Esophagus squamous epithelium (tissue), 5 donors: ENCODE results near the gene HIRIP3. TPM values are rescaled to one million over a fixed set of nuclear protein-coding genes. Genes with fewer than 3 reads are reported as not detected.
A peak's percentile ranks its signal among the peaks of the same experiment; 100 is the strongest.
"Not testable (repeated sequence)": the region's sequence is repeated elsewhere in the genome, so short reads cannot be mapped to it uniquely, and the experiment has no call there.

Source experiments
- DNase-seq: peaks from one replicate; lab custom pipeline; 2025; lab: John Stamatoyannopoulos, UW
- H3K27ac ChIP-seq, 4 donors: fragments of 200-600 bp; sonication (generic); one replicate each; pipeline ENCODE4 v1.5.1; 2016 to 2019; ENCODE audit warnings: mild to moderate bottlenecking in 1 of 4
- H3K27me3 ChIP-seq, 4 donors: fragments of 200-600 bp; sonication (generic); 1 replicate in 3 of 4; 2 replicates in 1 of 4; pipeline versions ENCODE4 v1.5.1 to v1.6.0; 2017 to 2021; ENCODE audit warnings: antibody characterized with exemption in 1 of 4
- H3K36me3 ChIP-seq, 3 donors: fragments of 200-600 bp; sonication (generic); one replicate each; pipeline ENCODE4 v1.5.1; 2016 to 2019
- H3K4me1 ChIP-seq, 3 donors: fragments of 200-600 bp; sonication (generic); one replicate each; pipeline ENCODE4 v1.5.1; 2017 to 2019
- H3K4me3 ChIP-seq, 4 donors: fragments of 200-600 bp; sonication (generic); 1 replicate in 3 of 4; 2 replicates in 1 of 4; pipeline ENCODE4 v1.5.1; 2016 to 2019; ENCODE audit warnings: mild to moderate bottlenecking in 2 of 4, moderate library complexity in 1 of 4
- H3K9me3 ChIP-seq, 3 donors: fragments of 200-600 bp; sonication (generic); one replicate each; pipeline ENCODE4 v1.5.1; 2016 to 2019
- POLR2A ChIP-seq, 4 donors: fragments of 450-650 bp; IDR thresholded peaks; one replicate each; pipeline ENCODE4 v1.6.1; 2017; ENCODE audit warnings: antibody characterized with exemption in 4 of 4, mild to moderate bottlenecking in 4 of 4, moderate library complexity in 3 of 4
- WGBS, 2 donors: methylation state at CpG; one replicate each; pipeline ENCODE4 v1.1.5; 2018; 5-methylcytosine and 5-hydroxymethylcytosine counted together
- intact Hi-C: fragments of 100-400 bp; cut with DNase I; formaldehyde crosslinking; loops from one replicate; pipeline ENCODE4 v1.15.0; 2022
- total RNA-seq, 4 donors: library from RNA; depleted of rRNA; stranded (reverse); fragments of >200 nt; gene quantifications; one replicate each; pipeline ENCODE4 v1.1.0, GENCODE V29; 2016
- TF ChIP-seq, protein P1 (sequence below), 6 experiments: fragments of 450-650 bp in 4 of 6; fragments of 200-600 bp in 2 of 6; sonication (generic) in 2 of 6; IDR thresholded peaks; one replicate each; pipeline ENCODE4 v1.5.1; 2016 to 2019; ENCODE audit warnings: antibody characterized with exemption in 6 of 6, mild to moderate bottlenecking in 4 of 6, moderate library complexity in 4 of 6
- donor health status: DM: yes; HTN: yes; CAD: no.

Gene HIRIP3
- total RNA-seq, 4 donors from 2014 or later = 5.1 to 12.8 (median 9.7) TPM

DNA sequence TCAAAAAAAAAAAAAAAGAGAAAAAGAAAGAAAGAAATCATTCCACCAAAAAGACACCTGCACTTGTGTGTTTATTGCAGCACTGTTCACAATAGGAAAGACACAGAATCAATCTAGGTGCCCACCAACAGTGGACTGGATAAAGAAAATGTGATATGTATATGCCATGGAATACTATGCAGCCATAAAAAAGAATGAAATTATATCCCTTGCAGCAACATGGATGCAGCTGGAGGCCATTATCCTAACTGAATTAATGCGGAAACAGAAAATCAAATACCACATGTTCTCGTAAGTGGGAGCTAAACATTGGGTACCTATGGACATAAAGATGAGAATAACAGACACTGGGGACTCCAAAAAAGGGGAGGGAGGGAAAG lies 21.9 kb upstream of the HIRIP3 start:
- Histone ChIP-seq H3K9me3 (no peaks in the 10 kb centered on the region), H3K4me1 (peaks cover 0 to 15% (median 9%) of the 10 kb centered on the region in 3 donors), H3K36me3 (no peaks in the 10 kb centered on the region), H3K27ac (no peak overlapping the region), H3K27me3 (peaks cover 0 to 6% (median under 1%) of the 10 kb centered on the region in 4 donors), H3K4me3 (no peak overlapping the region)
- 93 to 98% methylated on average over 2 of the region's 2 CpGs for WGBS, 2 donors
- TF ChIP-seq POLR2A (IDR thresholded peaks at IDR 0.05) = no peak
- TF ChIP-seq, protein P1, sequence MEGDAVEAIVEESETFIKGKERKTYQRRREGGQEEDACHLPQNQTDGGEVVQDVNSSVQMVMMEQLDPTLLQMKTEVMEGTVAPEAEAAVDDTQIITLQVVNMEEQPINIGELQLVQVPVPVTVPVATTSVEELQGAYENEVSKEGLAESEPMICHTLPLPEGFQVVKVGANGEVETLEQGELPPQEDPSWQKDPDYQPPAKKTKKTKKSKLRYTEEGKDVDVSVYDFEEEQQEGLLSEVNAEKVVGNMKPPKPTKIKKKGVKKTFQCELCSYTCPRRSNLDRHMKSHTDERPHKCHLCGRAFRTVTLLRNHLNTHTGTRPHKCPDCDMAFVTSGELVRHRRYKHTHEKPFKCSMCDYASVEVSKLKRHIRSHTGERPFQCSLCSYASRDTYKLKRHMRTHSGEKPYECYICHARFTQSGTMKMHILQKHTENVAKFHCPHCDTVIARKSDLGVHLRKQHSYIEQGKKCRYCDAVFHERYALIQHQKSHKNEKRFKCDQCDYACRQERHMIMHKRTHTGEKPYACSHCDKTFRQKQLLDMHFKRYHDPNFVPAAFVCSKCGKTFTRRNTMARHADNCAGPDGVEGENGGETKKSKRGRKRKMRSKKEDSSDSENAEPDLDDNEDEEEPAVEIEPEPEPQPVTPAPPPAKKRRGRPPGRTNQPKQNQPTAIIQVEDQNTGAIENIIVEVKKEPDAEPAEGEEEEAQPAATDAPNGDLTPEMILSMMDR (IDR thresholded peaks at IDR 0.05) = no peak
- intact Hi-C loops = no loop called here
- DNase-seq = no peak

DNA sequence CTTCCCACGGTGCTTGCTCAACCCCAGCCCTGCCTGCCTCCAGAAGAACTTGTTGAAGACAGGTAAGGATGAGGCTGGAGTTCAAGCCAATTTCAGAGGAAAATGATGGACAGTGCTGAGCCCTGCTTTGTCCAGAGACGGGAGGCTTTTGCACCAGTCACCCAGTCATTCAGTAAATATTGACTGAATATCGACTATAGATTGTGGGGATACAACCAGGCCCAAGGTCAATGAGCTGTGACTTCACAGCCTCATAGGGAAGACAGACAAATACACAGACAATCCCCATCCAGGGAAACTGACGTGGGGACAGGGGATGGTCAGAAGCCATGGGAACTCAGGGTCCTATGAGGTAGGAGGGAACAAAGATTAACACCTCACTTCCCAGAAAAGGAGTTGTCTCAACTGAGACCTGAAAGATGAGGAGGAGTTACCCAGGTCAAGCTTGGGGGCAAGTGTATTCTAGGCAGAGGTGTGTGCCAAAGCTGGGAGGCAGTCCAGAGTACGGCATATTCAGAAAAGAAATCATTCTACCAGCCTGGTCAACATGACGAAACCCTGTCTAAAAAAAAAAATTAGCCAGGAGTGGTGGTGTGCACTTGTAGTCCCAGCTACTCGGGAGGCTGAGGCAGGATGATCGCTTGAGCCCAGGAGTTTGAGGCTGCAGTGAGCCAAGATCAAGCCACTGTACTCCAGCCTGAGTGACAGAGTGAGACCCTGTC lies 21.3 kb upstream of the HIRIP3 start:
- no peaks in the 10 kb centered on the region for H3K36me3 ChIP-seq
- no peak overlapping the region for H3K27ac ChIP-seq
- TF ChIP-seq, protein P1 (IDR thresholded peaks at IDR 0.05) = no peak
- TF ChIP-seq POLR2A (IDR thresholded peaks at IDR 0.05) = no peak
- intact Hi-C loops = no loop called here
- peaks cover 0 to 11% (median 5%) of the 10 kb centered on the region in 4 donors for H3K27me3 ChIP-seq
- H3K4me3 ChIP-seq = no peak overlapping the region
- no peaks in the 10 kb centered on the region for H3K9me3 ChIP-seq
- DNase-seq = no peak
- peaks cover under 1 to 17% (median 8%) of the 10 kb centered on the region in 3 donors for H3K4me1 ChIP-seq
- 67 to 69% methylated on average over 7 to 8 of the region's 8 CpGs for WGBS, 2 donors

DNA sequence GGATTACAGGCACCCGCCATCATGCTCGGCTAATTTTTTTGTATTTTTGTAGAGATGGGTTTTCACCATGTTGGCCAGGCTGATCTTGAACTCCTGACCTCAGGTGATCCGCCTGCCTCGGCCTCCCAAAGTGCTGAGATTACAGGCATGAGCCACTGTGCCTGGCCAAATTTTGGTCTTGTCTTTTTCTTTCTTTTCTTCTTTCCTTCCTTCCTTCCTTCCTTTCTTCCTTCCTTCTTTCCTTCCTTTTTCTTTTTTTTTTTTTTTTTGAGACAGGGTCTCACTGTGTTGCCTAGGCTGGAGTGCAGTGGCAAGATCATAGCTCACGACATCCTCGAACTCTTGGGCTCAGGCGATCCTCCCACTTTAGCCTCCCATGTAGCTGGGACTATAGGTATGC lies 20.0 kb upstream of the HIRIP3 start:
- intact Hi-C loops, H3K4me3 ChIP-seq, H3K36me3 ChIP-seq, H3K27ac ChIP-seq, H3K9me3 ChIP-seq, DNase-seq: not testable (repeated sequence)
- 86 to 87% methylated on average over 7 of the region's 7 CpGs for WGBS, 2 donors
- peaks cover 11 to 17% (median 14%) of the 10 kb centered on the region in 3 donors for H3K4me1 ChIP-seq
- H3K27me3 ChIP-seq = peaks cover 8 to 24% (median 14%) of the 10 kb centered on the region in 4 donors

DNA sequence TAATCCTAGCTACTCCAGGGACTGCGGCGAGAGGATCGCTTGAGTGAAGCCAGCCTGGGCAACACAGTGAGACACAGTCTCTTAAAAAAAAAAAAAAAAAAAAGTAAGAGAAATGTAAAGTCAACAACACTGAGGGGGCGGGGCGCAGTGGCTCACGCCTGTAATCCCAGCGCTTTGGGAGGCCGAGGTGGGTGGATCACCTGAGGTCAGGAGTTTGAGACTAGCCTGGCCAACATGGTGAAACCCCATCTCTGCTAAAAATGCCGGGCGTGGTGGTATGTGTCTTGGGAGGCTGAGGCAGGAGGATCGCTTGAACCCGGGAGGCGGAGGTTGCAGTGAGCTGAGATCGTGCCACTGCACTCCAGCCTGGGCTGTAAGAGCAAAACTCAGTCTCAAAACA lies 17.2 kb upstream of the HIRIP3 start:
- H3K4me1 ChIP-seq = peaks cover 12 to 26% (median 20%) of the 10 kb centered on the region in 3 donors
- H3K36me3 ChIP-seq, H3K4me3 ChIP-seq, intact Hi-C loops, H3K27ac ChIP-seq, DNase-seq, H3K9me3 ChIP-seq: not testable (repeated sequence)
- 83 to 87% methylated on average over 10 to 14 of the region's 14 CpGs for WGBS, 2 donors
- peaks cover 14 to 52% (median 17%) of the 10 kb centered on the region in 4 donors for H3K27me3 ChIP-seq

DNA sequence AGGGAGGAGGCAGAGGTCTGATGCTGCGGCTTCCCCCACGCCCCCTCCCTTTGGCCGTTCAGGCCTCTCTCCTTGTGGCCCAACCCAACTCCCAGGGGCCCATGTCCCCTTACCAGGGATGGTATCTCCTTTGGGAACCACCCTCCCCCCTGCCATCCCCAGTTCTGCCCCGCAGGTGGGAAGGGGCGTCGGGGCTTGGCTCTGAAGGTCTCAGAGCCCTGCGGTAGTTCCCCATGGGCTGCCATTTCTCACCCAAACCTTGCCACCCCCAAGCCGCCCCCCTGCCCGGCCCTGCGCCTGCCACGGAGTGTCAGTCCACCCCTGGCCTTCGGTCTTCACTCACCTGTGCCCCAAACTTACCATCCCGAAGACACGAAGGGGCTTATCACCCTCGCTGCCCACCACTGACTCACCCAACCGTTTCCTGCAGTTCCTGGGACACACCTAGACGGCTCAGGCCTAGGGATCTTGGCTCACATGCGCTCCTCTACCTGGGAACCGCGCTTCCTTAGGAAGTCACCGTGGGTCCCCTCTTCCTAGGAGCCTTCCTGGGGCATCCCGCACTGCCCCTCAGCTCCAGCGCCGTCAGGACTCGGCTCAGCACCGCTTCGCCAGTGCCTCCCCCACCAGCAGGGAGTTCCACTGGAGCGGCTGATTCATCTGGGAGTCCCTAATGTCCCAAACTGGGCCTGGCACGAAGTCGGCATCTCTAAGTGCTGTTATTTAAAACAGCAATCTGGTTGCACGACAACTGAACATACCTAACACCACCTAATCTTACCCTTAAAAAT lies 16.5 kb upstream of the HIRIP3 start:
- peaks cover 14 to 59% (median 17%) of the 10 kb centered on the region in 4 donors for H3K27me3 ChIP-seq
- intact Hi-C loops = no loop called here
- TF ChIP-seq, protein P1 (IDR thresholded peaks at IDR 0.05) = no peak
- TF ChIP-seq POLR2A (IDR thresholded peaks at IDR 0.05) = no peak
- H3K9me3 ChIP-seq = no peaks in the 10 kb centered on the region
- WGBS, 2 donors = 23 to 33% methylated on average over 9 to 15 of the region's 31 CpGs
- peak overlapping the region in 2 of 4 donors; percentile 46 to 67 for H3K4me3 ChIP-seq
- no peaks in the 10 kb centered on the region for H3K36me3 ChIP-seq
- DNase-seq = no peak
- H3K4me1 ChIP-seq = peaks cover 12 to 26% (median 20%) of the 10 kb centered on the region in 3 donors
- H3K27ac ChIP-seq = no peak overlapping the region
